NB4 (cell line): ENCODE data around the gene KLHL22.
"Not testable (repeated sequence)": the region's sequence is repeated elsewhere in the genome, so short reads cannot be mapped to it uniquely, and the experiment has no call there.

Source experiments
- DNase-seq: peaks from one replicate; pipeline ENCODE4 v3.0.0; 2010; ENCODE audit warnings: low read depth
- H3K4me3 ChIP-seq: one replicate; pipeline ENCODE4 v1.5.1; 2011; ENCODE audit warnings: mild to moderate bottlenecking, low read depth, low read length, moderate library complexity
- CTCF ChIP-seq: IDR thresholded peaks from one replicate; pipeline ENCODE4 v1.5.1; 2012; ENCODE audit warnings: low read depth, low read length
- MAX ChIP-seq: IDR thresholded peaks from 2 replicates; pipeline ENCODE4 v1.6.1; 2011; ENCODE audit warnings: low read depth, low read length
- MYC ChIP-seq: IDR thresholded peaks from 2 replicates; pipeline ENCODE4 v1.6.1; 2011; ENCODE audit warnings: low read depth, low read length
- POLR2A ChIP-seq: IDR thresholded peaks from 2 replicates; pipeline ENCODE4 v1.6.1; 2011; ENCODE audit warnings: mild to moderate bottlenecking; ENCODE audit not compliant: insufficient read length; ENCODE audit errors: extremely low read depth

KLHL22 gene

GRCh38 chr22:20451920-20452319 lies 43.7 kb downstream of the KLHL22 start:
- no peak for TF ChIP-seq CTCF
- DNase-seq = no peak
- no peak overlapping the region for H3K4me3 ChIP-seq

GRCh38 chr22:20451129-20451778 lies 44.3 kb downstream of the KLHL22 start:
- H3K4me3 ChIP-seq, DNase-seq: not testable (repeated sequence)

- no peak for DNase-seq
- no peak overlapping the region for H3K4me3 ChIP-seq
- no peak for TF ChIP-seq MAX
- no peak for TF ChIP-seq CTCF
- no peak for TF ChIP-seq POLR2A
- no peak for TF ChIP-seq MYC
Measured at GRCh38 chr22:20450551-20450906, 45.1 kb downstream of the KLHL22 start.

- no peak overlapping the region for H3K4me3 ChIP-seq
- TF ChIP-seq MYC (no peak), CTCF (no peak), MAX (no peak), POLR2A (no peak)
- DNase-seq = no peak
Measured at GRCh38 chr22:20449819-20450550, 45.6 kb downstream of the KLHL22 start.

- no peak for DNase-seq
- no peak overlapping the region for H3K4me3 ChIP-seq
- TF ChIP-seq CTCF (no peak), POLR2A (no peak), MYC (no peak), MAX (no peak)
Measured at GRCh38 chr22:20448630-20449029, 47.0 kb downstream of the KLHL22 start.

- DNase-seq = no peak
- no peak overlapping the region for H3K4me3 ChIP-seq
- no peak for TF ChIP-seq MYC
- TF ChIP-seq POLR2A = no peak
- no peak for TF ChIP-seq CTCF
- no peak for TF ChIP-seq MAX
Measured at GRCh38 chr22:20446383-20446970, 49.1 kb downstream of the KLHL22 start.
